Spinal cord (tissue), 10 donors: ENCODE measurements around the gene GRAP. TPM values are rescaled to one million over a fixed set of nuclear protein-coding genes. Genes with fewer than 3 reads are reported as not detected.
"Not testable (repeated sequence)": the region's sequence is repeated elsewhere in the genome, so short reads cannot be mapped to it uniquely, and the experiment has no call there.

Experiments
- DNase-seq, 6 donors: peaks; one replicate each; pipeline versions ENCODE4 v3.0.0 to v3.0.0-alpha.2; 2013 to 2015; ENCODE audit warnings: low spot score in 6 of 6, low read depth in 4 of 6
- H3K27ac ChIP-seq: one replicate; pipeline ENCODE4 v1.5.1; 2013; ENCODE audit warnings: low read depth, low read length, control low read depth
- H3K27me3 ChIP-seq: one replicate; pipeline ENCODE4 v1.6.1; 2013; ENCODE audit warnings: low read length; ENCODE audit not compliant: control insufficient read depth, insufficient read depth
- H3K36me3 ChIP-seq: one replicate; pipeline ENCODE4 v1.6.1; 2013; ENCODE audit warnings: low read length; ENCODE audit not compliant: control insufficient read depth, insufficient read depth
- H3K4me1 ChIP-seq: one replicate; pipeline ENCODE4 v1.6.1; 2013; ENCODE audit warnings: low read length; ENCODE audit not compliant: control insufficient read depth, insufficient read depth
- H3K4me3 ChIP-seq: one replicate; pipeline ENCODE4 v1.5.1; 2013; ENCODE audit warnings: low read depth, low read length, control low read depth
- H3K9me3 ChIP-seq: one replicate; pipeline ENCODE4 v1.6.1; 2013; ENCODE audit warnings: low read length; ENCODE audit not compliant: control insufficient read depth, insufficient read depth
- WGBS: methylation state at CpG from one replicate; pipeline ENCODE4 v1.1.5; 2013; ENCODE audit warnings: missing lambda C conversion rate; ENCODE audit not compliant: insufficient coverage; 5-methylcytosine and 5-hydroxymethylcytosine counted together
- polyA plus RNA-seq, 2 donors: library from polyadenylated mRNA; unstranded; fragments of 120-200 nt; gene quantifications; one replicate each; pipeline ENCODE4 v1.2.1, GENCODE V29; 2013; ENCODE audit not compliant: insufficient read length in 2 of 2
- total RNA-seq, 2 donors: library from RNA; depleted of rRNA in 1 of 2; stranded (reverse); fragments of 120-200 nt in 1 of 2; fragments of >200 nt in 1 of 2; gene quantifications; one replicate each; pipeline versions ENCODE4 v1.2.3 to v1.2.4, GENCODE V29; 2013 to 2014
- donor health status: healthy.

Gene GRAP
- total and polyA plus RNA-seq, 4 donors: 3.7 to 6.5 (median 5.3) TPM

- H3K4me1 ChIP-seq, H3K9me3 ChIP-seq, DNase-seq, H3K27me3 ChIP-seq, H3K4me3 ChIP-seq, H3K27ac ChIP-seq, H3K36me3 ChIP-seq: not testable (repeated sequence)
- no CpG with 5 or more reads among the region's 8 CpGs for WGBS
Measured at GRCh38 chr17:19043032-19043431, 3.7 kb downstream of the GRAP start.

GRCh38 chr17:19042369-19042768, 4.4 kb downstream of the GRAP start:
- no CpG with 5 or more reads among the region's 14 CpGs for WGBS
- H3K4me1 ChIP-seq, H3K36me3 ChIP-seq, DNase-seq, H3K27me3 ChIP-seq, H3K27ac ChIP-seq, H3K4me3 ChIP-seq, H3K9me3 ChIP-seq: not testable (repeated sequence)

- not testable (repeated sequence) for H3K4me1 ChIP-seq, DNase-seq, H3K27ac ChIP-seq, H3K36me3 ChIP-seq, H3K27me3 ChIP-seq, H3K4me3 ChIP-seq, H3K9me3 ChIP-seq
- no CpG with 5 or more reads among the region's 10 CpGs for WGBS
Measured at GRCh38 chr17:19041871-19042270, 4.9 kb downstream of the GRAP start.

- not testable (repeated sequence) for H3K36me3 ChIP-seq, H3K4me1 ChIP-seq, H3K4me3 ChIP-seq, H3K9me3 ChIP-seq, DNase-seq, H3K27me3 ChIP-seq, H3K27ac ChIP-seq
- no CpG with 5 or more reads among the region's 9 CpGs for WGBS
Measured at GRCh38 chr17:19040350-19040749, 6.4 kb downstream of the GRAP start.

DNA sequence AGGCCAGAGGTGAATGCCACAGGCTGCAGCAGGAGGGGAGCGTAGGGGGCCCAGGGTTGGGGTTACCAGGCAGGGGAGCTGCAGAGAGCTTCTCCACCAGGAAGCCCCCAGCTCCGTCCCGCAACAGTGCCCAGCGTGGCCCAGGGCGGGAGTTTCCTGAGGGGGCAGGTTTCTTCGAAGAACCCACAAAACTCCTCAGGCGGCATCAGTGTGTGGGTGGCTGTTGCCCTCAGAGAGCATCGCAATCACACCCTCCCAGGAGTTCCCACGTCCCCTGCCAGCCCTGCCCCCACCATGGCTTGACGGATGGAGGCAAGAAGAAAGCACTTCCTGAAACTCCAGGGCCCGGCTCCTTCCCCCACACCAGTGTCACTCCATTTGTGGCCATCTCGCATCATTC, 8.0 kb downstream of the GRAP start:
- WGBS: no CpG with 5 or more reads among the region's 12 CpGs
- DNase-seq, H3K27me3 ChIP-seq, H3K36me3 ChIP-seq, H3K4me3 ChIP-seq, H3K9me3 ChIP-seq, H3K27ac ChIP-seq, H3K4me1 ChIP-seq: not testable (repeated sequence)

GRCh38 chr17:19038007-19038406, 8.8 kb downstream of the GRAP start:
- H3K9me3 ChIP-seq, H3K36me3 ChIP-seq, H3K27me3 ChIP-seq, DNase-seq, H3K27ac ChIP-seq, H3K4me3 ChIP-seq, H3K4me1 ChIP-seq: not testable (repeated sequence)
- WGBS: no CpG with 5 or more reads among the region's 17 CpGs

- not testable (repeated sequence) for H3K4me1 ChIP-seq
Measured at GRCh38 chr17:19037547-19037946, 9.2 kb downstream of the GRAP start.

GRCh38 chr17:19036186-19036585, 10.6 kb downstream of the GRAP start:
- H3K9me3 ChIP-seq, H3K4me3 ChIP-seq, H3K4me1 ChIP-seq, H3K27ac ChIP-seq, H3K36me3 ChIP-seq, H3K27me3 ChIP-seq, DNase-seq: not testable (repeated sequence)
- no CpG with 5 or more reads among the region's 6 CpGs for WGBS

More at GRCh38 chr17:19037547-19037946, 9.2 kb downstream of the GRAP start:
- H3K36me3 ChIP-seq, H3K9me3 ChIP-seq, DNase-seq, H3K4me3 ChIP-seq, H3K27ac ChIP-seq, H3K27me3 ChIP-seq: not testable (repeated sequence)
- no CpG with 5 or more reads among the region's 6 CpGs for WGBS

- not testable (repeated sequence) for H3K4me3 ChIP-seq
Measured at GRCh38 chr17:19032377-19032988, 14.3 kb downstream of the GRAP start.

GRCh38 chr17:19031729-19032128, 15.0 kb downstream of the GRAP start:
- not testable (repeated sequence) for H3K27ac ChIP-seq, H3K9me3 ChIP-seq, H3K4me1 ChIP-seq, DNase-seq, H3K27me3 ChIP-seq, H3K4me3 ChIP-seq, H3K36me3 ChIP-seq
- no CpG with 5 or more reads among the region's 4 CpGs for WGBS

More at GRCh38 chr17:19032377-19032988, 14.3 kb downstream of the GRAP start:
- not testable (repeated sequence) for H3K36me3 ChIP-seq, H3K4me1 ChIP-seq, DNase-seq, H3K9me3 ChIP-seq, H3K27ac ChIP-seq, H3K27me3 ChIP-seq
- WGBS: no CpG with 5 or more reads among the region's 24 CpGs
